Gastroesophageal sphincter (tissue), 3 donors: ENCODE results near the gene PRKACA.
"Not testable (repeated sequence)": the region's sequence is repeated elsewhere in the genome, so short reads cannot be mapped to it uniquely, and the experiment has no call there.

Experiments
- EP300 ChIP-seq: sonication (generic); formaldehyde crosslinking; IDR thresholded peaks from one replicate; pipeline ENCODE4 v1.6.1; 2017; ENCODE audit warnings: antibody characterized with exemption, mild to moderate bottlenecking
- POLR2A ChIP-seq, 2 donors: fragments of 450-650 bp; IDR thresholded peaks; one replicate each; pipeline ENCODE4 v1.6.1; 2017; ENCODE audit warnings: antibody characterized with exemption in 2 of 2, mild to moderate bottlenecking in 2 of 2, moderate library complexity in 1 of 2
- POLR2AphosphoS5 ChIP-seq: sonication (generic); formaldehyde crosslinking; IDR thresholded peaks from one replicate; pipeline ENCODE4 v1.6.1; 2017; ENCODE audit warnings: antibody characterized with exemption
- TF ChIP-seq, protein P1 (sequence below), 4 experiments: fragments of 200-600 bp in 2 of 4; fragments of 450-650 bp in 2 of 4; sonication (generic) in 1 of 4; IDR thresholded peaks; one replicate each; pipeline ENCODE4 v1.5.1; 2017 to 2019; ENCODE audit warnings: antibody characterized with exemption in 4 of 4, mild to moderate bottlenecking in 2 of 4, moderate library complexity in 2 of 4

DNA sequence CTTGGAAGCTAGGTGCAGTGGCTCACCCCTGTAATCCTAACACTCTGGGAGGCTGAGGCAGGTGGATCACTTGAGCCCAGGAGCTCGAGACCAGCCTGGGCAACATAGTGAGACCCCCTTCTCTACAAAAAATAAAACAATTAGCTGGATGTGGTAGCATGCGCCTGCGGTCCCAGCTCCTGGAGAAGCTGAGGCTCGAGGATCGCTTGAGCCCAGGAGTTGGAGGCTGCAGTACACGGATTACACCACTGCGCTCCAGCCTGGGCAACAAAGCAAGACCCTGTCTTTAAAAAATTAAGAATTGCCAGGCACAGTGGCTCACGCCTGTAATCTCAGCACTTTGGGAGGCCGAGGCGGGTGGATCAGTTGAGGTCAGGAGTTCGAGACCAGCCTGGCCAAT, 66.6 kb downstream of the PRKACA start:
- not testable (repeated sequence) for TF ChIP-seq POLR2A (IDR thresholded peaks at IDR 0.05); POLR2AphosphoS5; EP300
- TF ChIP-seq, protein P1, sequence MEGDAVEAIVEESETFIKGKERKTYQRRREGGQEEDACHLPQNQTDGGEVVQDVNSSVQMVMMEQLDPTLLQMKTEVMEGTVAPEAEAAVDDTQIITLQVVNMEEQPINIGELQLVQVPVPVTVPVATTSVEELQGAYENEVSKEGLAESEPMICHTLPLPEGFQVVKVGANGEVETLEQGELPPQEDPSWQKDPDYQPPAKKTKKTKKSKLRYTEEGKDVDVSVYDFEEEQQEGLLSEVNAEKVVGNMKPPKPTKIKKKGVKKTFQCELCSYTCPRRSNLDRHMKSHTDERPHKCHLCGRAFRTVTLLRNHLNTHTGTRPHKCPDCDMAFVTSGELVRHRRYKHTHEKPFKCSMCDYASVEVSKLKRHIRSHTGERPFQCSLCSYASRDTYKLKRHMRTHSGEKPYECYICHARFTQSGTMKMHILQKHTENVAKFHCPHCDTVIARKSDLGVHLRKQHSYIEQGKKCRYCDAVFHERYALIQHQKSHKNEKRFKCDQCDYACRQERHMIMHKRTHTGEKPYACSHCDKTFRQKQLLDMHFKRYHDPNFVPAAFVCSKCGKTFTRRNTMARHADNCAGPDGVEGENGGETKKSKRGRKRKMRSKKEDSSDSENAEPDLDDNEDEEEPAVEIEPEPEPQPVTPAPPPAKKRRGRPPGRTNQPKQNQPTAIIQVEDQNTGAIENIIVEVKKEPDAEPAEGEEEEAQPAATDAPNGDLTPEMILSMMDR (IDR thresholded peaks at IDR 0.05) = not testable (repeated sequence)
